ENCODE data around the gene TDRD10. TPM values are rescaled to one million over a fixed set of nuclear protein-coding genes. Genes with fewer than 3 reads are reported as not detected.

TDRD10 gene
- total RNA-seq, 4 donors from 2014 or later, result 5.6 to 9.9 (median 7.3) TPM

- Histone ChIP-seq H3K36me3 (peaks cover 6 to 13% of the 10 kb centered on the region in 2 donors), H3K4me1 (no peaks in the 10 kb centered on the region), H3K27me3 (no peaks in the 10 kb centered on the region), H3K9me3 (no peaks in the 10 kb centered on the region), H3K27ac (no peak overlapping the region), H3K4me3 (replicated peaks in 1 of 3) (no peak overlapping the region)
- no peak for TF ChIP-seq POLR2A (IDR thresholded peaks at IDR 0.05)
- TF ChIP-seq CTCF (IDR thresholded peaks at IDR 0.05), result no peak
- WGBS, 2 donors, result 73 to 78% methylated on average over 10 of the region's 10 CpGs
- no peak for DNase-seq
- intact Hi-C loops (cut with DNase I), result no loop called here
These were observed 73.3 kb downstream of the TDRD10 start for GRCh38 chr1:154575147-154575927.

GRCh38 chr1:154575951-154576566 lies 74.0 kb downstream of the TDRD10 start:
- TF ChIP-seq POLR2A (IDR thresholded peaks at IDR 0.05), result no peak
- no peak for TF ChIP-seq CTCF (IDR thresholded peaks at IDR 0.05)
- H3K9me3 ChIP-seq, result no peaks in the 10 kb centered on the region
- no peaks in the 10 kb centered on the region for H3K27me3 ChIP-seq
- no peak overlapping the region for H3K27ac ChIP-seq
- H3K4me3 ChIP-seq (replicated peaks in 1 of 3), result no peak overlapping the region
- H3K4me1 ChIP-seq, result no peaks in the 10 kb centered on the region
- H3K36me3 ChIP-seq, result peaks cover 13 to 20% of the 10 kb centered on the region in 2 donors
- no peak for DNase-seq
- WGBS, 2 donors, result 78 to 87% methylated on average over 6 to 8 of the region's 8 CpGs
- intact Hi-C loops (cut with DNase I), result no loop called here

- no peaks in the 10 kb centered on the region for H3K4me1 ChIP-seq
- 73 to 78% methylated on average over 7 of the region's 7 CpGs for WGBS, 2 donors
- no peaks in the 10 kb centered on the region for H3K27me3 ChIP-seq
- H3K36me3 ChIP-seq, result peaks cover 25 to 32% of the 10 kb centered on the region in 2 donors
- H3K4me3 ChIP-seq (replicated peaks in 1 of 3), result no peak overlapping the region
- no peak for DNase-seq
- H3K9me3 ChIP-seq, result no peaks in the 10 kb centered on the region
- H3K27ac ChIP-seq, result no peak overlapping the region
- intact Hi-C loops (cut with DNase I), result no loop called here
- no peak for TF ChIP-seq CTCF (IDR thresholded peaks at IDR 0.05)
- no peak for TF ChIP-seq POLR2A (IDR thresholded peaks at IDR 0.05)
These were observed 75.5 kb downstream of the TDRD10 start for GRCh38 chr1:154577346-154578057.

- H3K27ac ChIP-seq, result no peak overlapping the region
- H3K36me3 ChIP-seq, result peaks cover 31 to 37% of the 10 kb centered on the region in 2 donors
- intact Hi-C loops (cut with DNase I), result no loop called here
- no peak overlapping the region for H3K4me3 ChIP-seq (replicated peaks in 1 of 3)
- no peaks in the 10 kb centered on the region for H3K27me3 ChIP-seq
- no peaks in the 10 kb centered on the region for H3K9me3 ChIP-seq
- no peak for TF ChIP-seq CTCF (IDR thresholded peaks at IDR 0.05)
- no peak for TF ChIP-seq POLR2A (IDR thresholded peaks at IDR 0.05)
- no peaks in the 10 kb centered on the region for H3K4me1 ChIP-seq
- WGBS, 2 donors, result 64 to 81% methylated on average over 4 to 6 of the region's 6 CpGs
- DNase-seq, result no peak
These were observed 76.0 kb downstream of the TDRD10 start for GRCh38 chr1:154578058-154578418.

GRCh38 chr1:154579374-154579773 lies 77.4 kb downstream of the TDRD10 start:
- H3K4me3 ChIP-seq (replicated peaks in 1 of 3), result no peak overlapping the region
- H3K36me3 ChIP-seq, result peaks cover 44 to 51% of the 10 kb centered on the region in 2 donors
- no peaks in the 10 kb centered on the region for H3K27me3 ChIP-seq
- TF ChIP-seq CTCF (IDR thresholded peaks at IDR 0.05), result no peak
- TF ChIP-seq POLR2A (IDR thresholded peaks at IDR 0.05), result no peak
- H3K4me1 ChIP-seq, result no peaks in the 10 kb centered on the region
- intact Hi-C loops (cut with DNase I), result no loop called here
- H3K9me3 ChIP-seq, result no peaks in the 10 kb centered on the region
- 91 to 98% methylated on average over 7 of the region's 8 CpGs for WGBS, 2 donors
- DNase-seq, result no peak
- H3K27ac ChIP-seq, result no peak overlapping the region
